Fibroblast of mammary gland (primary cell): ENCODE data around the gene TCOF1.

Experiments
- DNase-seq: peaks from one replicate; pipeline ENCODE4 v3.0.0-alpha.2; 2010; ENCODE audit warnings: low read depth
- H3K4me3 ChIP-seq: 2 replicates; pipeline ENCODE4 v1.5.1; 2011; ENCODE audit warnings: low read depth, mild to moderate bottlenecking, low read length, moderate library complexity; ENCODE audit not compliant: control insufficient read depth
- CTCF ChIP-seq: conservative IDR thresholded peaks from 2 replicates; pipeline ENCODE4 v1.5.1; 2011; ENCODE audit warnings: low read depth, low read length, inconsistent platforms; ENCODE audit not compliant: control insufficient read depth, insufficient read depth

Gene TCOF1

GRCh38 chr5:150357326-150358260 is at the start of gene TCOF1:
TCOF1 (plus strand) TSS chr5:150357697; CDS start chr5:150357747, 50 bp downstream.
- H3K4me3 ChIP-seq, result peak within 1 kb of the TSS; percentile 87
- peak; percentile 90 for DNase-seq
- TF ChIP-seq CTCF, result no peak

- no peak for TF ChIP-seq CTCF
- no peak overlapping the region for H3K4me3 ChIP-seq
- no peak for DNase-seq
These were observed 48.2 kb upstream of the TCOF1 start for GRCh38 chr5:150309101-150309885.

GRCh38 chr5:150309886-150310239 is 47.6 kb upstream of the TCOF1 start:
- no peak for TF ChIP-seq CTCF
- no peak overlapping the region for H3K4me3 ChIP-seq
- no peak for DNase-seq

- H3K4me3 ChIP-seq, result no peak overlapping the region
- no peak for TF ChIP-seq CTCF
- DNase-seq, result no peak
These were observed 47.3 kb upstream of the TCOF1 start for GRCh38 chr5:150310246-150310645.

- DNase-seq, result no peak
- H3K4me3 ChIP-seq, result no peak overlapping the region
- TF ChIP-seq CTCF, result no peak
These were observed 46.3 kb upstream of the TCOF1 start for GRCh38 chr5:150311015-150311692.

GRCh38 chr5:150312518-150312917 is 45.0 kb upstream of the TCOF1 start:
- H3K4me3 ChIP-seq, result no peak overlapping the region
- no peak for TF ChIP-seq CTCF

More at GRCh38 chr5:150312518-150312917, 45.0 kb upstream of the TCOF1 start:
- no peak for DNase-seq
